GM08714 (cell line): ENCODE measurements around the gene UBE3C.
"Not testable (repeated sequence)": the region's sequence is repeated elsewhere in the genome, so short reads cannot be mapped to it uniquely, and the experiment has no call there.

ENCODE experiments used
- H3K4me3 ChIP-seq: fragments of 200-500 bp; sonication (Bioruptor generic); 2 replicates; pipeline ENCODE4 v1.5.1; 2014; ENCODE audit warnings: mild to moderate bottlenecking, low read length, inconsistent platforms
- ZNF274 ChIP-seq: IDR thresholded peaks from 2 replicates; pipeline ENCODE4 v1.6.1; 2012; ENCODE audit warnings: mild to moderate bottlenecking, low read depth, low read length

The UBE3C gene

GRCh38 chr7:157138424-157139110 is at the start of gene UBE3C:
TSS of gene UBE3C (plus strand) at chr7:157138926. CDS start at chr7:157139273, 347 bp downstream.
- peak within 1 kb of the TSS; percentile 91 for H3K4me3 ChIP-seq
- no peak for TF ChIP-seq ZNF274

- no peak for TF ChIP-seq ZNF274
Observed at GRCh38 chr7:157089100-157089610, 49.6 kb upstream of the UBE3C start.

GRCh38 chr7:157090485-157091165 is 48.1 kb upstream of the UBE3C start:
- H3K4me3 ChIP-seq: no peak overlapping the region
- no peak for TF ChIP-seq ZNF274

More at GRCh38 chr7:157089100-157089610, 49.6 kb upstream of the UBE3C start:
- no peak overlapping the region for H3K4me3 ChIP-seq

- no peak overlapping the region for H3K4me3 ChIP-seq
- TF ChIP-seq ZNF274: no peak
Observed at GRCh38 chr7:157096286-157097055, 42.3 kb upstream of the UBE3C start.

GRCh38 chr7:157097056-157097329 is 41.7 kb upstream of the UBE3C start:
- TF ChIP-seq ZNF274: no peak
- no peak overlapping the region for H3K4me3 ChIP-seq

- H3K4me3 ChIP-seq: no peak overlapping the region
- no peak for TF ChIP-seq ZNF274
Observed at GRCh38 chr7:157097569-157097968, 41.2 kb upstream of the UBE3C start.

- H3K4me3 ChIP-seq: not testable (repeated sequence)
Observed at GRCh38 chr7:157100005-157100404, 38.7 kb upstream of the UBE3C start.

- not testable (repeated sequence) for H3K4me3 ChIP-seq
Observed at GRCh38 chr7:157103641-157104040, 35.1 kb upstream of the UBE3C start.

GRCh38 chr7:157111311-157111710 is 27.4 kb upstream of the UBE3C start:
- TF ChIP-seq ZNF274: no peak
- no peak overlapping the region for H3K4me3 ChIP-seq

- TF ChIP-seq ZNF274: no peak
Observed at GRCh38 chr7:157112706-157113105, 26.0 kb upstream of the UBE3C start.

GRCh38 chr7:157113607-157114006 is 25.1 kb upstream of the UBE3C start:
- TF ChIP-seq ZNF274: no peak
- H3K4me3 ChIP-seq: no peak overlapping the region

More at GRCh38 chr7:157112706-157113105, 26.0 kb upstream of the UBE3C start:
- no peak overlapping the region for H3K4me3 ChIP-seq

- no peak overlapping the region for H3K4me3 ChIP-seq
- TF ChIP-seq ZNF274: no peak
Observed at GRCh38 chr7:157116762-157117161, 22.0 kb upstream of the UBE3C start.

GRCh38 chr7:157117796-157118195 is 20.9 kb upstream of the UBE3C start:
- no peak overlapping the region for H3K4me3 ChIP-seq
- TF ChIP-seq ZNF274: no peak

GRCh38 chr7:157120181-157120580 is 18.5 kb upstream of the UBE3C start:
- no peak for TF ChIP-seq ZNF274

More at GRCh38 chr7:157120181-157120580, 18.5 kb upstream of the UBE3C start:
- no peak overlapping the region for H3K4me3 ChIP-seq
